ENCODE measurements around the gene PPP1R16B. TPM values are rescaled to one million over a fixed set of nuclear protein-coding genes. Genes with fewer than 3 reads are reported as not detected.

The PPP1R16B gene
- total and polyA plus RNA-seq, 2 of the 8 experiments (the other 6 are each of a cell fraction or from before 2014, with no cell fraction given) = 2.6 to 8.9 TPM

- TF ChIP-seq BACH1 (IDR thresholded peaks at IDR 0.05; ENCODE audit: low read length) (no peak), USF2 (IDR thresholded peaks at IDR 0.05; ENCODE audit: low read length) (no peak), SP2 (IDR thresholded peaks at IDR 0.05; ENCODE audit: low read length) (no peak), HDAC6 (IDR thresholded peaks at IDR 0.05; ENCODE audit: low read depth, low read length) (no peak), CTBP2 (IDR thresholded peaks at IDR 0.05; ENCODE audit: borderline replicate concordance, insufficient read depth, insufficient read length, low read length) (no peak), SIN3A (conservative IDR thresholded peaks at IDR 0.05 in 1 of 2, IDR thresholded peaks at IDR 0.05 in 1 of 2; ENCODE audit: low read depth in 1 of 2, low read length in 2 of 2) (no peak), TCF12 (IDR thresholded peaks at IDR 0.05; ENCODE audit: low read depth, low read length) (no peak), MAFK (IDR thresholded peaks at IDR 0.05; ENCODE audit: low read depth, low read length) (no peak)
- POLR2A ChIA-PET (ENCODE audit: partially characterized antibody) = interaction anchor here (1.0 to 1.7 kb wide), 3 partner anchors 8 to 13 kb away, joined by 3 to 4 read pairs (median 4); no protein-coding TSS in a partner anchor
- H3K14ac ChIP-seq (ENCODE audit: insufficient read length) = no peak overlapping the region
- H2BK12ac ChIP-seq (ENCODE audit: low read depth, low read length) = no peak overlapping the region
- H3K27me3 ChIP-seq (replicated peaks in 1 of 4; ENCODE audit: control insufficient read depth in 3 of 4, extremely low read depth in 1 of 4, insufficient read depth in 3 of 4, low read length in 3 of 4) = peaks cover under 1 to 5% (median 4%) of the 10 kb centered on the region in 4 experiments; a peak in 6 of 7 replicates
- H3K79me1 ChIP-seq (ENCODE audit: low read depth, low read length) = no peaks in the 10 kb centered on the region; the same call in 1 of the 2 replicates
- no peak overlapping the region for H4K91ac ChIP-seq (replicated peaks; ENCODE audit: insufficient read length, low read length)
- H3K56ac ChIP-seq (replicated peaks; ENCODE audit: insufficient read length, low read depth, low read length) = no peak overlapping the region
- no peak overlapping the region for H3K4ac ChIP-seq (replicated peaks; ENCODE audit: insufficient read length, low read depth, low read length)
- H2BK15ac ChIP-seq (ENCODE audit: low read length) = no peak overlapping the region
- H2BK5ac ChIP-seq (ENCODE audit: low read depth, low read length) = no peak overlapping the region
- no peak overlapping the region for H3K23ac ChIP-seq (ENCODE audit: insufficient read length)
- no peak overlapping the region for H3K18ac ChIP-seq (ENCODE audit: extremely low read depth, low read length)
- H2AFZ ChIP-seq (ENCODE audit: low read length) = no peak overlapping the region
- H3K4me2 ChIP-seq (ENCODE audit: insufficient read depth in 1 of 2, low read depth in 2 of 2, low read length in 2 of 2) = no peak overlapping the region
- H3K27ac ChIP-seq (ENCODE audit: low read depth, low read length) = no peak overlapping the region
- H3K23me2 ChIP-seq (ENCODE audit: low read depth, low read length) = no peaks in the 10 kb centered on the region
- no peak overlapping the region for H2AK5ac ChIP-seq (ENCODE audit: low read depth, low read length)
- no peaks in the 10 kb centered on the region for H3K9me3 ChIP-seq (ENCODE audit: insufficient read depth in 2 of 2, low read depth in 1 of 2, low read length in 1 of 2)
- H2BK120ac ChIP-seq (replicated peaks; ENCODE audit: low read depth, low read length) = no peak overlapping the region
- no peak for DNase-seq (ENCODE audit: low read depth in 1 of 2, low spot score in 2 of 2)
- H3K36me3 ChIP-seq (ENCODE audit: control insufficient read depth in 2 of 4, insufficient read depth in 4 of 4, low read length in 3 of 4) = no peaks in the 10 kb centered on the region
- FAIRE-seq = no peak
- WGBS, 2 experiments (ENCODE audit: extremely low coverage in 1 of 2, insufficient coverage in 1 of 2, insufficient read length in 1 of 2, insufficient replicate concordance in 2 of 2, low coverage in 1 of 2, low lambda C conversion rate in 2 of 2, missing lambda C conversion rate in 1 of 2) = 79% methylated on average over 4 of the region's 4 CpGs; no CpG with 5 or more reads in 1 of the 2 experiments
- H4K5ac ChIP-seq (ENCODE audit: insufficient read length, low read depth, low read length) = no peak overlapping the region
- CTCF ChIA-PET (ENCODE audit: partially characterized antibody) = interaction anchor here (1.1 kb wide), 1 partner anchor 80 kb away, joined by 4 read pairs; no protein-coding TSS in a partner anchor
- no peak overlapping the region for H4K8ac ChIP-seq (ENCODE audit: extremely low read depth, insufficient read depth, low read length)
- no peaks in the 10 kb centered on the region for H3K79me2 ChIP-seq (ENCODE audit: control insufficient read depth in 1 of 2, insufficient read depth in 2 of 2, low read length in 2 of 2)
- H2BK20ac ChIP-seq (ENCODE audit: low read length) = no peak overlapping the region
- H3K9ac ChIP-seq (replicated peaks in 1 of 4; ENCODE audit: extremely low read depth in 1 of 4, low read depth in 3 of 4, low read length in 3 of 4) = peak overlapping the region in 1 of 4 experiments; percentile 48; a peak in 1 of 7 replicates
- H4K20me1 ChIP-seq (replicated peaks in 1 of 2; ENCODE audit: control insufficient read depth in 1 of 2, insufficient read depth in 2 of 2, low read length in 2 of 2) = no peaks in the 10 kb centered on the region
- peaks cover 0 to 11% (median 6%) of the 10 kb centered on the region in 4 experiments; a peak in 6 of 7 replicates for H3K4me1 ChIP-seq (replicated peaks in 1 of 4; ENCODE audit: control insufficient read depth in 3 of 4, insufficient read depth in 4 of 4, low read length in 3 of 4)
- no peak overlapping the region for H3K4me3 ChIP-seq (ENCODE audit: extremely low read depth in 1 of 4, insufficient read depth in 2 of 4, low read depth in 3 of 4, low read length in 4 of 4)
Measured at GRCh38 chr20:38812709-38813573, 7.4 kb downstream of the PPP1R16B start.
